GM12875 (cell line): ENCODE measurements around the gene DNAJB13.

ENCODE experiments used
- H3K4me3 ChIP-seq: one replicate; pipeline ENCODE4 v1.5.1; 2011; ENCODE audit warnings: low read depth, low read length, control low read depth
- TF ChIP-seq, protein P1 (sequence below): IDR thresholded peaks from 2 replicates; pipeline ENCODE4 v1.5.1; 2011; ENCODE audit warnings: low read depth, mild to moderate bottlenecking, control low read depth, inconsistent platforms, low read length, moderate library complexity, borderline replicate concordance; ENCODE audit not compliant: insufficient read depth

DNAJB13 gene

DNA sequence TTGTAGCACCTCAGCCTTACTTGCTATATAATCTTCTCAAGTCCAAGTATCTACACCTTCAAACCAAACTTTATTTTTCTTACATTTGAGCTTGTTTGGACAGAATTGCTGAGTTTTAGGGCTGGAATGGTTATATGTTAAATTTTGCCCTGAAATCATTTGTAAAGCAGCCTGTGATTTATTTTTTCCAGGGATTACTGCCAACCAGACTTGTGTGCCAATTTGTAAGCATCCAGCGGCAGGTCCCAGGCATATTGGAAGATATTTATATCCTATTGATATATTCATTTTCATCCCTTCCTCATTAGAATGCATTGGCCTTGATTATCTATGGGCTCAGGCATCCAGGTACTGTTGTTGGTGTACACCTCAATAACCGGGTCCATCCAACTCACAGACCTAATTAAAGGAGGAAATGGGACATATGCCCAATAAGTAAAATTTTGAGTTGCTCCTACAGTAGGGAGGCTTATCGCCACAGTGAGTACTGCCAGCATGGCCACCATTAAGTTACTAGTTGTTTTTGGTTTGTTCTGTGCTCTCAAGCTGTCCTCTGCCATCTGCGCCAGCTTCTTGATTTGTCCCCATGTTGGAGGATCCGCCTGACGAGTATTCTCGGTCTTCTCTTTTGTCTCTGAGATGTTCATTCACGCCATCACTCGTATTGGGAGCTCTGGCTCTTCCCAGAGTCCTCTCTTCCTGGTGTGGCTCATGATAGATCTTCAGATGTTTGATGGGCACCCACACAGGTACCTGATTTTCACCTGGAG, 9.8 kb upstream of the DNAJB13 start:
- H3K4me3 ChIP-seq = no peak overlapping the region
- TF ChIP-seq, protein P1, sequence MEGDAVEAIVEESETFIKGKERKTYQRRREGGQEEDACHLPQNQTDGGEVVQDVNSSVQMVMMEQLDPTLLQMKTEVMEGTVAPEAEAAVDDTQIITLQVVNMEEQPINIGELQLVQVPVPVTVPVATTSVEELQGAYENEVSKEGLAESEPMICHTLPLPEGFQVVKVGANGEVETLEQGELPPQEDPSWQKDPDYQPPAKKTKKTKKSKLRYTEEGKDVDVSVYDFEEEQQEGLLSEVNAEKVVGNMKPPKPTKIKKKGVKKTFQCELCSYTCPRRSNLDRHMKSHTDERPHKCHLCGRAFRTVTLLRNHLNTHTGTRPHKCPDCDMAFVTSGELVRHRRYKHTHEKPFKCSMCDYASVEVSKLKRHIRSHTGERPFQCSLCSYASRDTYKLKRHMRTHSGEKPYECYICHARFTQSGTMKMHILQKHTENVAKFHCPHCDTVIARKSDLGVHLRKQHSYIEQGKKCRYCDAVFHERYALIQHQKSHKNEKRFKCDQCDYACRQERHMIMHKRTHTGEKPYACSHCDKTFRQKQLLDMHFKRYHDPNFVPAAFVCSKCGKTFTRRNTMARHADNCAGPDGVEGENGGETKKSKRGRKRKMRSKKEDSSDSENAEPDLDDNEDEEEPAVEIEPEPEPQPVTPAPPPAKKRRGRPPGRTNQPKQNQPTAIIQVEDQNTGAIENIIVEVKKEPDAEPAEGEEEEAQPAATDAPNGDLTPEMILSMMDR = no peak

DNA sequence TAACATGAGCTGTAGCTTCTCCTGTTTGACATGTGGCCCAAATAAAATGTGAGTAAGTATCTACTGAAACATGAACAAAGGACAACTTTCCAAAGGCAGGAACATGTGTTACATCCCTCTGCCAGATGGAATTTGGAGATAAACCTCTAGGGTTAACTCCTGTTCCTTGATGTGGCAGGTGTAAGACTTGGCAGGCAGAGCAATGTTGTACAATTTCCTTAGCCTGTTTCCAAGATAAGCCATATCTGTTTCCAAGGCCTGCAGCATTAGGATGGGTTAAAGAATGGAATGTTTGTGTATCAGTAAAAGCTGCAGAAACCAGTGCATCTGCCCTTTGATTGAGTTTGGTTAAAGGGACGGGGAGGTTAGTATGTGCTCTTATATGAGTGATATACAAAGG, 8.8 kb upstream of the DNAJB13 start:
- H3K4me3 ChIP-seq = no peak overlapping the region
- TF ChIP-seq, protein P1 = no peak

DNA sequence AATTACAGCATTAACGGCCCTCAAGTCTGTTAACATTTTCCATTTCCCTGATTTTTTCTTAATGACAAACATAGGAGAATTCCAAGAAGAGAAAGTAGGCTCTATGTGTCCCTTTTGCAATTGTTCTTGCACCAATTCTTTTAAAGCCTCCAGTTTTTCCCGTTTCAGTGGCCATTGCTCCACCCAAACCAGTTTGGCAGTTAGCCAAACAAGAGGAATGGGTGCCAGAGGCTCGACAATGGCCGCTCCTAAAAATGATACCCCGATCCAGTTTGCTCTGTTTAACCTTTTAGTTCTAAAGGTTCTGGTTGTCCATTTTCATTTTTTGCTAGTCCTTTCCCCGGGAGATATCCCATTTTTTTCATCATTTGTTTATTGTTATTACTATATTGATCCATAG, 6.7 kb upstream of the DNAJB13 start:
- TF ChIP-seq, protein P1 = no peak
- H3K4me3 ChIP-seq = no peak overlapping the region

DNA sequence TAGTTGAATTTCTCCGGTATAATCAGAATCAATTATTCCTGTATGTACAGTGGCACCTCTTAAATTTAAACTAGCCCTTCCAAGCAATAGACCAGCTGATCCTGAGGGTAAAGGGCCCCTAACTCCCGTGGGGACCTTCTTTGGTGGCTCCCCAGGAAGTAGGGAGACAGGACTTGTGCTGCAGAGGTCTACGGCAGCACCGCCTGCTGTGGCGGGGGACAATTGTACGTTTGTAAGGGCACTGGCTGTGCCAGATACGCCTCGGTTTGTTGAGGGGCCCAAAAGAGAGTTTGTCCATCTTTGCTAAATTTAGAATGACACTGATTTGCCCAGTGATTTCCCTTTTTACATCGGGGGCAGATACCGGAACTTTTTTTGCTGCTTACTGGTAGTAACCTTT, 5.9 kb upstream of the DNAJB13 start:
- H3K4me3 ChIP-seq = no peak overlapping the region
- TF ChIP-seq, protein P1 = no peak

DNA sequence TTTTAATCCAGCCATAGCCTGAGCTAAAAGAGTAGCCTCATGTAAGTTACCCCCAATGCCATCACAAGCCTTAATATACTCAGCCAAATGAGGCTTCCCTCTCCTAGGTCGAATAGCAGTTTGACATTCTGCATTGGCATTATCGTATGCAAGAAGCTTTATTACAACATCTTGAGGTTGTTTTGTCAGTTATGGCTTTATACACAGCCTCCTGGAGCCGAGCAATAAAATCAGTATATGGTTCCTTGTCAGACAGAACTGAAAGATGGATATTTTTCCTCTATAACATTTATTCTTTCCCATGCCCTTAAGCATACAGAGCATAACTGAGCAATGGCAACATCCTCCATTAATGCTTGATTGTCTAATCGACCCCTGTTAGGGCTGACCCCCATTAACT, 5.4 kb upstream of the DNAJB13 start:
- no peak overlapping the region for H3K4me3 ChIP-seq
- TF ChIP-seq, protein P1 = no peak

DNA sequence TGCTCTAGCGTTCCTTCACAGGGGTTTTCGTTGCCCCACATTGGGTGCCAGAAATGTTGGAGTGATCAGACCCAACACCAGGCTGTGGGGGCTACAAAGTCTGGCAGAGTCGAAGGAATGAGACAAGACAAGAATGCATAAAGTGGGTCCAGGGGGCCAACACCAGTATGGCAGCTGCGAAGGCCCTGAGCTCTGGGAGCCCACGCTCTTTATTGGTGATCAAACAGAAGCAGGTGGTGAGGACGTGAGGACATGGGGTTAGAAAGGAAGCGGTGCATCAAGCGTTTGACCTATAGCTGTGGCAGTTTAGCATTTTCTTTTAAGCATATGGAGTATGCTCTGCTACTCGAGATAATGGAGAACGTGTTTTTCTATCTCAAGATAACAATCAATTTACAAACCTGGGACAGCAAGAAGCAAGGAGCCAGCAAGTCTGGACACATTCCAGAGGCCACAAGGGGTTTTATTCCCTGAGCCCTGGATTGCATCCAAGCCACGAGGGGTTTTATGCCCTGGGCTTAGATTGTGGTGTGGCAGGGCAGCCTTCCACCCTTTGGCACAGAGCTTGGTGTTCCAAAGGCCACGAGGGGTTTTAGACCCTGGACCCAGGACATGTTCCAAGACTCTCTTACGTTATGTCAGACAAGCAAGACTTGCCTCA, 3.9 kb upstream of the DNAJB13 start:
- TF ChIP-seq, protein P1 = no peak
- H3K4me3 ChIP-seq = no peak overlapping the region

DNA sequence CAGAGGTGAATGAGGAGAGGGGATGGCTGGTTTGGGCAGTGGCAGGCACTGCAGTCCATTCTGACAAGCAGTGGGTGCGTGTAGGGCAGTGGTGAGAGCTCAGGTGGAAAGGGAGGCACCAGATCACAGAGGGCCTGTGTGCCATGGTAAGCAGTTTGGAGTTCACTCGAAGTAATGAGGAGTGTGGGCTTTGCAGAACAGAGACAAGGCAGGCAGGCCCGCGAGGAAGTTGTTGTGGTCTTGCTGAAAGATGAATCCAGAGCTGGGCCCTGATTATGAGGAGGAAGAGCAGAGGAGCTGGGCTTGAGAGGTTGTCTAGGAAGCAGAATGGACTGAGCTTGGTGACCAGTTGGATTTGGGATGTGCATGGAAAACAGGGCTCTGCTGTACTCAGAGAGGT, 1.6 kb upstream of the DNAJB13 start:
- TF ChIP-seq, protein P1 = no peak
- H3K4me3 ChIP-seq = no peak overlapping the region
